Activated CD4-positive, alpha-beta T cell treated with anti-CD3 and anti-CD28 coated beads, Interleukin-2, amount 10 ng/mL, durations not matched to agents 24 days and 14 days (primary cell): Measurements from ENCODE around the gene GPR162. TPM values are rescaled to one million over a fixed set of nuclear protein-coding genes. Genes with fewer than 3 reads are reported as not detected.

Source experiments
- DNase-seq: peaks from one replicate; pipeline ENCODE4 v3.0.0; 2022
- H3K27ac Mint-ChIP-seq: one replicate; pipeline ENCODE4 v1.8.0; 2022; ENCODE audit warnings: mild to moderate bottlenecking, mixed read lengths
- H3K27me3 Mint-ChIP-seq: one replicate; pipeline ENCODE4 v1.8.0; 2022; ENCODE audit warnings: mixed read lengths
- H3K36me3 Mint-ChIP-seq: one replicate; pipeline ENCODE4 v1.8.0; 2022; ENCODE audit warnings: low read depth, mild to moderate bottlenecking, mixed read lengths
- H3K4me1 Mint-ChIP-seq: one replicate; pipeline ENCODE4 v1.8.0; 2021; ENCODE audit warnings: mixed read lengths
- H3K4me3 Mint-ChIP-seq: one replicate; pipeline ENCODE4 v1.8.0; 2022; ENCODE audit warnings: mild to moderate bottlenecking, moderate library complexity, mixed read lengths
- H3K9me3 Mint-ChIP-seq: one replicate; pipeline ENCODE4 v1.8.0; 2021; ENCODE audit warnings: mixed read lengths
- intact Hi-C: fragments of 100-400 bp; cut with micrococcal nuclease; formaldehyde crosslinking; loops from one replicate; pipeline ENCODE4 v1.15.1; 2023
- total RNA-seq: library from RNA; stranded (reverse); gene quantifications from 2 replicates; pipeline ENCODE4 v1.2.3, GENCODE V29; 2022

GPR162 gene
- total RNA-seq, 1 donor from 2014 or later, result 0.21 TPM

GRCh38 chr12:6780573-6780972 lies 41.0 kb upstream of the GPR162 start:
- Mint-ChIP-seq H3K4me1 (peaks cover 72% of the 10 kb centered on the region), H3K27ac (peak overlapping the region; percentile 88), H3K4me3 (peak overlapping the region; percentile 68), H3K9me3 (no peaks in the 10 kb centered on the region), H3K27me3 (no peaks in the 10 kb centered on the region), H3K36me3 (peaks cover 30% of the 10 kb centered on the region)
- DNase-seq, result peak; percentile 75
- intact Hi-C loops, result loop anchor here (1.0 kb wide), 2 partner anchors 8 to 9 kb away; partner anchors contain the start of genes CD4 and LAG3

- intact Hi-C loops, result no loop called here
These were observed 39.5 kb upstream of the GPR162 start for GRCh38 chr12:6782119-6782518.

GRCh38 chr12:6782850-6783566 lies 38.6 kb upstream of the GPR162 start:
- no peak for DNase-seq
- H3K36me3 Mint-ChIP-seq, result peaks cover 10% of the 10 kb centered on the region
- H3K27ac Mint-ChIP-seq, result peak overlapping the region; percentile 48
- peaks cover 66% of the 10 kb centered on the region for H3K4me1 Mint-ChIP-seq
- intact Hi-C loops, result no loop called here
- H3K9me3 Mint-ChIP-seq, result no peaks in the 10 kb centered on the region
- H3K4me3 Mint-ChIP-seq, result peak overlapping the region; percentile 52
- no peaks in the 10 kb centered on the region for H3K27me3 Mint-ChIP-seq

More at GRCh38 chr12:6782119-6782518, 39.5 kb upstream of the GPR162 start:
- Mint-ChIP-seq H3K4me3 (peak overlapping the region; percentile 25), H3K36me3 (peaks cover 18% of the 10 kb centered on the region), H3K27me3 (no peaks in the 10 kb centered on the region), H3K9me3 (no peaks in the 10 kb centered on the region), H3K27ac (peak overlapping the region; percentile 54), H3K4me1 (peaks cover 71% of the 10 kb centered on the region)
- no peak for DNase-seq

- H3K4me1 Mint-ChIP-seq, result peaks cover 64% of the 10 kb centered on the region
- no peak for DNase-seq
- H3K27me3 Mint-ChIP-seq, result no peaks in the 10 kb centered on the region
- no peak overlapping the region for H3K4me3 Mint-ChIP-seq
- peak overlapping the region; percentile 2 for H3K27ac Mint-ChIP-seq
- H3K36me3 Mint-ChIP-seq, result peaks cover 1% of the 10 kb centered on the region
- no peaks in the 10 kb centered on the region for H3K9me3 Mint-ChIP-seq
- intact Hi-C loops, result no loop called here
These were observed 37.8 kb upstream of the GPR162 start for GRCh38 chr12:6783828-6784227.

- no peak for DNase-seq
- Mint-ChIP-seq H3K4me1 (peaks cover 64% of the 10 kb centered on the region), H3K9me3 (no peaks in the 10 kb centered on the region), H3K4me3 (peak overlapping the region; percentile 38), H3K27me3 (no peaks in the 10 kb centered on the region), H3K36me3 (no peaks in the 10 kb centered on the region), H3K27ac (peak overlapping the region; percentile 72)
- intact Hi-C loops, result no loop called here
These were observed 37.3 kb upstream of the GPR162 start for GRCh38 chr12:6784296-6784695.

GRCh38 chr12:6784761-6785160 lies 36.9 kb upstream of the GPR162 start:
- no peak for DNase-seq
- Mint-ChIP-seq H3K9me3 (no peaks in the 10 kb centered on the region), H3K36me3 (peaks cover 2% of the 10 kb centered on the region), H3K27me3 (no peaks in the 10 kb centered on the region), H3K4me1 (peaks cover 62% of the 10 kb centered on the region), H3K27ac (no peak overlapping the region), H3K4me3 (no peak overlapping the region)
- intact Hi-C loops, result loop anchor here (5.0 kb wide), 1 partner anchor 177 kb away; the partner anchor contains the start of gene CHD4

- Mint-ChIP-seq H3K36me3 (peaks cover 16% of the 10 kb centered on the region), H3K4me3 (peak overlapping the region; percentile 68), H3K27ac (peak overlapping the region; percentile 70), H3K4me1 (peaks cover 57% of the 10 kb centered on the region), H3K27me3 (no peaks in the 10 kb centered on the region), H3K9me3 (no peaks in the 10 kb centered on the region)
- peak; percentile 73 for DNase-seq
- intact Hi-C loops, result loop anchor here (5.0 kb wide), 1 partner anchor 179 kb away; the partner anchor contains the start of gene CHD4
These were observed 35.1 kb upstream of the GPR162 start for GRCh38 chr12:6786416-6787094.

GRCh38 chr12:6787309-6787708 lies 34.3 kb upstream of the GPR162 start:
- H3K27me3 Mint-ChIP-seq, result no peaks in the 10 kb centered on the region
- no peak overlapping the region for H3K4me3 Mint-ChIP-seq
- peak overlapping the region; percentile 70 for H3K27ac Mint-ChIP-seq

GRCh38 chr12:6788972-6789924 lies 32.4 kb upstream of the GPR162 start, which contains the start of gene CD4:
CD4 (plus strand) TSS chr12:6789528; CDS start chr12:6800139, 10,611 bp downstream.
- H3K9me3 Mint-ChIP-seq, result no peaks in the 10 kb centered on the region
- DNase-seq, result peak; percentile 94
- peaks cover 56% of the 10 kb centered on the region for H3K4me1 Mint-ChIP-seq
- intact Hi-C loops, result loop anchor here (1.0 to 5.0 kb wide), 3 partner anchors 9 to 182 kb away; partner anchors contain the start of genes CHD4 and PTMS
- peak within 1 kb of the TSS; percentile 97 for H3K4me3 Mint-ChIP-seq
- H3K27me3 Mint-ChIP-seq, result no peaks in the 10 kb centered on the region
- peak within 1 kb of the TSS; percentile 93 for H3K27ac Mint-ChIP-seq
- H3K36me3 Mint-ChIP-seq, result peaks cover 36% of the 10 kb centered on the region

More at GRCh38 chr12:6787309-6787708, 34.3 kb upstream of the GPR162 start:
- DNase-seq, result no peak
- intact Hi-C loops, result loop anchor here (5.0 kb wide), 1 partner anchor 180 kb away; the partner anchor contains the start of gene CHD4
- Mint-ChIP-seq H3K36me3 (peaks cover 22% of the 10 kb centered on the region), H3K9me3 (no peaks in the 10 kb centered on the region), H3K4me1 (peaks cover 61% of the 10 kb centered on the region)

GRCh38 chr12:6790496-6791150 lies 31.0 kb upstream of the GPR162 start:
- intact Hi-C loops, result loop anchor here (2.0 to 5.0 kb wide), 2 partner anchors 37 to 66 kb away; partner anchors contain the start of genes COPS7A and P3H3
- no peaks in the 10 kb centered on the region for H3K27me3 Mint-ChIP-seq
- no peaks in the 10 kb centered on the region for H3K9me3 Mint-ChIP-seq
- peaks cover 56% of the 10 kb centered on the region for H3K4me1 Mint-ChIP-seq
- peak overlapping the region; percentile 93 for H3K27ac Mint-ChIP-seq
- peak; percentile 84 for DNase-seq
- peak overlapping the region; percentile 97 for H3K4me3 Mint-ChIP-seq
- peaks cover 48% of the 10 kb centered on the region for H3K36me3 Mint-ChIP-seq

- peak overlapping the region; percentile 97 for H3K4me3 Mint-ChIP-seq
- peak; percentile 74 for DNase-seq
- H3K4me1 Mint-ChIP-seq, result peaks cover 57% of the 10 kb centered on the region
- peak overlapping the region; percentile 93 for H3K27ac Mint-ChIP-seq
- no peaks in the 10 kb centered on the region for H3K27me3 Mint-ChIP-seq
- H3K36me3 Mint-ChIP-seq, result peaks cover 61% of the 10 kb centered on the region
- intact Hi-C loops, result loop anchor here (1.0 to 5.0 kb wide), 3 partner anchors 35 to 67 kb away; partner anchors contain the start of genes COPS7A, MLF2 and P3H3
- H3K9me3 Mint-ChIP-seq, result no peaks in the 10 kb centered on the region
These were observed 29.6 kb upstream of the GPR162 start for GRCh38 chr12:6791931-6792520.

GRCh38 chr12:6792522-6793201 lies 29.0 kb upstream of the GPR162 start:
- intact Hi-C loops, result loop anchor here (1.0 to 5.0 kb wide), 2 partner anchors 35 to 39 kb away; partner anchors contain the start of genes MLF2 and P3H3
- peaks cover 62% of the 10 kb centered on the region for H3K4me1 Mint-ChIP-seq
- no peaks in the 10 kb centered on the region for H3K27me3 Mint-ChIP-seq
- H3K27ac Mint-ChIP-seq, result peak overlapping the region; percentile 93
- DNase-seq, result peak; percentile 86
- H3K4me3 Mint-ChIP-seq, result peak overlapping the region; percentile 97
- H3K9me3 Mint-ChIP-seq, result no peaks in the 10 kb centered on the region
- H3K36me3 Mint-ChIP-seq, result peaks cover 68% of the 10 kb centered on the region
